ENCODE results near the gene LIN28B.
"Not testable (repeated sequence)": the region's sequence is repeated elsewhere in the genome, so short reads cannot be mapped to it uniquely, and the experiment has no call there.

LIN28B gene

GRCh38 chr6:105075210-105075609, 118.3 kb downstream of the LIN28B start:
- TF ChIP-seq GABPA (IDR thresholded peaks at IDR 0.05; ENCODE audit: low read depth), result no peak
- no peak for TF ChIP-seq SPI1 (IDR thresholded peaks at IDR 0.05; ENCODE audit: borderline replicate concordance, low read depth)
- TF ChIP-seq, protein P1, sequence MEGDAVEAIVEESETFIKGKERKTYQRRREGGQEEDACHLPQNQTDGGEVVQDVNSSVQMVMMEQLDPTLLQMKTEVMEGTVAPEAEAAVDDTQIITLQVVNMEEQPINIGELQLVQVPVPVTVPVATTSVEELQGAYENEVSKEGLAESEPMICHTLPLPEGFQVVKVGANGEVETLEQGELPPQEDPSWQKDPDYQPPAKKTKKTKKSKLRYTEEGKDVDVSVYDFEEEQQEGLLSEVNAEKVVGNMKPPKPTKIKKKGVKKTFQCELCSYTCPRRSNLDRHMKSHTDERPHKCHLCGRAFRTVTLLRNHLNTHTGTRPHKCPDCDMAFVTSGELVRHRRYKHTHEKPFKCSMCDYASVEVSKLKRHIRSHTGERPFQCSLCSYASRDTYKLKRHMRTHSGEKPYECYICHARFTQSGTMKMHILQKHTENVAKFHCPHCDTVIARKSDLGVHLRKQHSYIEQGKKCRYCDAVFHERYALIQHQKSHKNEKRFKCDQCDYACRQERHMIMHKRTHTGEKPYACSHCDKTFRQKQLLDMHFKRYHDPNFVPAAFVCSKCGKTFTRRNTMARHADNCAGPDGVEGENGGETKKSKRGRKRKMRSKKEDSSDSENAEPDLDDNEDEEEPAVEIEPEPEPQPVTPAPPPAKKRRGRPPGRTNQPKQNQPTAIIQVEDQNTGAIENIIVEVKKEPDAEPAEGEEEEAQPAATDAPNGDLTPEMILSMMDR (IDR thresholded peaks at IDR 0.05; ENCODE audit: insufficient read depth, low read length), result no peak
- TF ChIP-seq POLR2AphosphoS5 (IDR thresholded peaks at IDR 0.05; ENCODE audit: low read depth), result no peak
- TF ChIP-seq, protein P2, sequence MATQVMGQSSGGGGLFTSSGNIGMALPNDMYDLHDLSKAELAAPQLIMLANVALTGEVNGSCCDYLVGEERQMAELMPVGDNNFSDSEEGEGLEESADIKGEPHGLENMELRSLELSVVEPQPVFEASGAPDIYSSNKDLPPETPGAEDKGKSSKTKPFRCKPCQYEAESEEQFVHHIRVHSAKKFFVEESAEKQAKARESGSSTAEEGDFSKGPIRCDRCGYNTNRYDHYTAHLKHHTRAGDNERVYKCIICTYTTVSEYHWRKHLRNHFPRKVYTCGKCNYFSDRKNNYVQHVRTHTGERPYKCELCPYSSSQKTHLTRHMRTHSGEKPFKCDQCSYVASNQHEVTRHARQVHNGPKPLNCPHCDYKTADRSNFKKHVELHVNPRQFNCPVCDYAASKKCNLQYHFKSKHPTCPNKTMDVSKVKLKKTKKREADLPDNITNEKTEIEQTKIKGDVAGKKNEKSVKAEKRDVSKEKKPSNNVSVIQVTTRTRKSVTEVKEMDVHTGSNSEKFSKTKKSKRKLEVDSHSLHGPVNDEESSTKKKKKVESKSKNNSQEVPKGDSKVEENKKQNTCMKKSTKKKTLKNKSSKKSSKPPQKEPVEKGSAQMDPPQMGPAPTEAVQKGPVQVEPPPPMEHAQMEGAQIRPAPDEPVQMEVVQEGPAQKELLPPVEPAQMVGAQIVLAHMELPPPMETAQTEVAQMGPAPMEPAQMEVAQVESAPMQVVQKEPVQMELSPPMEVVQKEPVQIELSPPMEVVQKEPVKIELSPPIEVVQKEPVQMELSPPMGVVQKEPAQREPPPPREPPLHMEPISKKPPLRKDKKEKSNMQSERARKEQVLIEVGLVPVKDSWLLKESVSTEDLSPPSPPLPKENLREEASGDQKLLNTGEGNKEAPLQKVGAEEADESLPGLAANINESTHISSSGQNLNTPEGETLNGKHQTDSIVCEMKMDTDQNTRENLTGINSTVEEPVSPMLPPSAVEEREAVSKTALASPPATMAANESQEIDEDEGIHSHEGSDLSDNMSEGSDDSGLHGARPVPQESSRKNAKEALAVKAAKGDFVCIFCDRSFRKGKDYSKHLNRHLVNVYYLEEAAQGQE (IDR thresholded peaks at IDR 0.05; ENCODE audit: insufficient replicate concordance, low read depth), result no peak
- DNase-seq (ENCODE audit: low read depth in 1 of 2, low spot score in 1 of 2), result no peak
- peaks cover 8% of the 10 kb centered on the region for H3K27me3 ChIP-seq (ENCODE audit: insufficient read depth, poor library complexity, severe bottlenecking)
- H3K4me3 ChIP-seq (replicated peaks; ENCODE audit: insufficient read depth, low read length), result no peak overlapping the region
- H3K27ac ChIP-seq (replicated peaks), result no peak overlapping the region

DNA sequence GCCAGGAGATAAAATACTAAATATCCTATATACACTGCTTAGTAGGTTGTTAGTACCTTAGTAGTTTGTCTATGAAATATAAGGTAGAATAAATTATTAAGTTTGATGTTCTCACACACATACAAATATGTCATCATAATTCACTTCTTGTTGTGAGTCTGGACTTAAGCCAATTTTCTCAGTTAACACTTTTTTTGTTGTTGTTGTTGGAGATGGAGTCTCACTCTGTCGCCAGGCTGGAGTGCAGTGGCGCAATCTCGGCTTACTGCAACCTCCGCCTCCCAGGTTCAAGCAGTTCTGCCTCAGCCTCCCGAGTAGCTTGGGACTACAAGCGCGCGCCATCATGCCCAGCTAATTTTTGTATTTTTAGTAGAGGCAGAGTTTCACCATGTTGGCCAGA, 119.5 kb downstream of the LIN28B start:
- H3K27ac ChIP-seq (replicated peaks); H3K4me3 ChIP-seq (replicated peaks; ENCODE audit: insufficient read depth, low read length); DNase-seq (ENCODE audit: low read depth in 1 of 2, low spot score in 1 of 2); H3K27me3 ChIP-seq (ENCODE audit: insufficient read depth, poor library complexity, severe bottlenecking): not testable (repeated sequence)

- Histone ChIP-seq H3K4me3 (replicated peaks; ENCODE audit: insufficient read depth, low read length) (no peak overlapping the region), H3K27me3 (ENCODE audit: insufficient read depth, poor library complexity, severe bottlenecking) (peaks cover 2% of the 10 kb centered on the region), H3K27ac (replicated peaks) (no peak overlapping the region)
- TF ChIP-seq, protein P1 (IDR thresholded peaks at IDR 0.05; ENCODE audit: insufficient read depth, low read length), result no peak
- TF ChIP-seq POLR2AphosphoS5 (IDR thresholded peaks at IDR 0.05; ENCODE audit: low read depth) (no peak), GABPA (IDR thresholded peaks at IDR 0.05; ENCODE audit: low read depth) (no peak), SPI1 (IDR thresholded peaks at IDR 0.05; ENCODE audit: borderline replicate concordance, low read depth) (no peak)
- TF ChIP-seq, protein P2 (IDR thresholded peaks at IDR 0.05; ENCODE audit: insufficient replicate concordance, low read depth), result no peak
- peak in 1 of 2 experiments; percentile 3 for DNase-seq (ENCODE audit: low read depth in 1 of 2, low spot score in 1 of 2)
These were observed 120.9 kb downstream of the LIN28B start for GRCh38 chr6:105077596-105078385.

DNA sequence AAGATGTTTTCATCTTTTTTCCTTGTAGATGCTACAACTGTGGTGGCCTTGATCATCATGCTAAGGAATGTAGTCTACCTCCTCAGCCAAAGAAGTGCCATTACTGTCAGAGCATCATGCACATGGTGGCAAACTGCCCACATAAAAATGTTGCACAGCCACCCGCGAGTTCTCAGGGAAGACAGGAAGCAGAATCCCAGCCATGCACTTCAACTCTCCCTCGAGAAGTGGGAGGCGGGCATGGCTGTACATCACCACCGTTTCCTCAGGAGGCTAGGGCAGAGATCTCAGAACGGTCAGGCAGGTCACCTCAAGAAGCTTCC, 121.4 kb downstream of the LIN28B start:
- H3K4me3 ChIP-seq (replicated peaks; ENCODE audit: insufficient read depth, low read length), result no peak overlapping the region
- no peak for DNase-seq (ENCODE audit: low read depth in 1 of 2, low spot score in 1 of 2)
- TF ChIP-seq, protein P2 (IDR thresholded peaks at IDR 0.05; ENCODE audit: insufficient replicate concordance, low read depth), result no peak
- TF ChIP-seq POLR2AphosphoS5 (IDR thresholded peaks at IDR 0.05; ENCODE audit: low read depth) (no peak), SPI1 (IDR thresholded peaks at IDR 0.05; ENCODE audit: borderline replicate concordance, low read depth) (no peak)
- TF ChIP-seq, protein P1 (IDR thresholded peaks at IDR 0.05; ENCODE audit: insufficient read depth, low read length), result no peak
- peaks cover 2% of the 10 kb centered on the region for H3K27me3 ChIP-seq (ENCODE audit: insufficient read depth, poor library complexity, severe bottlenecking)
- H3K27ac ChIP-seq (replicated peaks), result no peak overlapping the region
